NCI-H2107 treated with DMSO at 0.1 percent for 48 hours (cell line): ENCODE data around the gene CIITA.
"Not testable (repeated sequence)": the region's sequence is repeated elsewhere in the genome, so short reads cannot be mapped to it uniquely, and the experiment has no call there.

Source experiments
- DNase-seq: peaks from one replicate; lab custom pipeline; 2025; ENCODE audit not compliant: unreplicated experiment; lab: John Stamatoyannopoulos, UW

Gene CIITA

GRCh38 chr16:10935226-10935915, 58.4 kb downstream of the CIITA start:
- DNase-seq = no peak

GRCh38 chr16:10936272-10936984, 59.4 kb downstream of the CIITA start:
- no peak for DNase-seq

- DNase-seq = no peak
Observed at GRCh38 chr16:10937068-10937859, 60.3 kb downstream of the CIITA start.

GRCh38 chr16:10938321-10938720, 61.3 kb downstream of the CIITA start:
- no peak for DNase-seq

GRCh38 chr16:10938796-10939648, 62.0 kb downstream of the CIITA start:
- no peak for DNase-seq

- DNase-seq = no peak
Observed at GRCh38 chr16:10939649-10940234, 62.7 kb downstream of the CIITA start.

GRCh38 chr16:10940501-10941079, 63.6 kb downstream of the CIITA start:
- no peak for DNase-seq

GRCh38 chr16:10941127-10941933, 64.3 kb downstream of the CIITA start:
- no peak for DNase-seq

- not testable (repeated sequence) for DNase-seq
Observed at GRCh38 chr16:10941935-10942351, 64.9 kb downstream of the CIITA start.

GRCh38 chr16:10942352-10943063, 65.5 kb downstream of the CIITA start, which contains the start of gene DEXI:
DEXI (minus strand) TSS chr16:10942468; CDS start chr16:10942005, 463 bp downstream.
- DNase-seq = peak; percentile 62

GRCh38 chr16:10943064-10943353, 66.0 kb downstream of the CIITA start:
- no peak for DNase-seq

GRCh38 chr16:10944249-10945064, 67.5 kb downstream of the CIITA start, which contains the start of gene CLEC16A:
CLEC16A (plus strand) TSS chr16:10944564; CDS start chr16:10944718, 154 bp downstream.
- peak; percentile 73 for DNase-seq

- DNase-seq = peak; percentile 16
Observed at GRCh38 chr16:10945065-10945787, 68.2 kb downstream of the CIITA start.

- DNase-seq = no peak
Observed at GRCh38 chr16:10946308-10946707, 69.3 kb downstream of the CIITA start.

GRCh38 chr16:10947211-10947787, 70.3 kb downstream of the CIITA start:
- DNase-seq = no peak

GRCh38 chr16:10949424-10949970, 72.5 kb downstream of the CIITA start:
- DNase-seq = peak; percentile 44
